GM12891 (cell line): ENCODE results near the gene ERP44.

Experiments used
- POLR2A ChIP-seq: IDR thresholded peaks from 2 replicates; pipeline ENCODE4 v1.6.1; 2011; ENCODE audit warnings: low read depth, low read length, control low read depth
- POLR2AphosphoS5 ChIP-seq: IDR thresholded peaks from 2 replicates; pipeline ENCODE4 v1.6.1; 2011; ENCODE audit warnings: low read depth, low read length, control low read depth

GRCh38 chr9:99936947-99937587, 161.7 kb downstream of the ERP44 start:
- TF ChIP-seq POLR2AphosphoS5 (no peak), POLR2A (no peak)
